Erythroblast (primary cell): ENCODE results near the gene ERMAP.

Experiments
- DNase-seq, 2 experiments: peaks; one replicate each; lab custom pipeline; 2025; lab: John Stamatoyannopoulos, UW
- GATA1 ChIP-seq: IDR thresholded peaks from 2 replicates; pipeline ENCODE4 v1.6.1; 2011; ENCODE audit warnings: low read depth, mild to moderate bottlenecking, control low read depth, low read length, moderate library complexity
- POLR2A ChIP-seq: IDR thresholded peaks from 2 replicates; pipeline ENCODE4 v1.6.1; 2011; ENCODE audit warnings: mild to moderate bottlenecking, low read length

The ERMAP gene

GRCh38 chr1:42816585-42817439, at the start of gene ERMAP, which contains the start of gene SVBP:
TSS of gene ERMAP (plus strand) at chr1:42817122. CDS start at chr1:42830449, 13,327 bp downstream.
TSS of gene SVBP (minus strand) at chr1:42817397. CDS start at chr1:42816544, 853 bp downstream.
- DNase-seq = peak; percentile 91 to 97
- no peak for TF ChIP-seq GATA1
- peak; percentile 56 for TF ChIP-seq POLR2A

- peak in 1 of 2 experiments; percentile 73 for DNase-seq
- TF ChIP-seq POLR2A (no peak), GATA1 (no peak)
Observed at GRCh38 chr1:42767510-42768000, 49.4 kb upstream of the ERMAP start.

GRCh38 chr1:42768172-42768571, 48.8 kb upstream of the ERMAP start:
- TF ChIP-seq GATA1 = no peak
- TF ChIP-seq POLR2A = no peak
- peak; percentile 42 to 70 for DNase-seq

DNA sequence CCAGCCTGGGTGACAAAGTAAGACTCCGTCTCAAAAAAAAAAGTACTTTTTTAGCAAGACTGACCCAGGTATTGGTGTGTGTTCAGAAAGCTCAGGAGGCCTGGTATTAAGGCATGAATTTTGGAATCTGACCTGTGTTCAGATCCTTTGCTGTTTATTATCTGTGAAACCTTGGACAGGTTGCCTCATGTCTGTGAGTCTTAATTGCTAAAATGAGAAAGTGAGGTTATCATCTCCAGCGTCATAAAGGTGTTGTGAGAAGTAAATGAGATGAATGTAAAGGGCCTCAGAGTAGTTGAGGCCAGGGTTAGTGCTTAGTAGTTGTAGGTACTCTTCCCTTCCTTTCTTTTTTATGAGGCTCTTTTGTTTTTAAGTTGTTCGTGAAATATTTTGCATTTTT, 47.1 kb upstream of the ERMAP start:
- TF ChIP-seq GATA1 (no peak), POLR2A (no peak)
- DNase-seq = no peak

GRCh38 chr1:42773420-42773819, 43.5 kb upstream of the ERMAP start:
- no peak for DNase-seq
- TF ChIP-seq GATA1 (no peak), POLR2A (no peak)

GRCh38 chr1:42774928-42775526, 41.9 kb upstream of the ERMAP start:
- DNase-seq = no peak
- TF ChIP-seq POLR2A = no peak
- no peak for TF ChIP-seq GATA1

DNA sequence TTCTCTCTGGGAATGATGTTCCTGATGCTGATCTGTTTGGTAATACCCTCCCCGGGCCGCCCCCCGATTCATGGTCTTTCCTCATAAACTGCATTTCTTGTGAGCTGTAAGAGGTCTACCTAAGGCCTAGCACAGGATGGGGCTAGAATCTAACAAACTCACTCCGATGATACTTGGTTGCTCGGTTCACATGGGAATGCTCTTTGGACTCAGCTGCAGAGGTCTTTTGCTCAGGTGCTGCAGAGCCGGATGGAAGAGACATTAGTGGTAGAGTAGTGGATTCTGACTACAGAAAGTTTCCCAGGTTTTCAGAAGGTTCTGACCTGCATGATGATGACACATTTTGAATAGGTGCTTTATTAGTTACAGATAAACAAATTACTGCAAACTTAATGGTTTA, 40.4 kb upstream of the ERMAP start:
- no peak for DNase-seq
- TF ChIP-seq POLR2A (no peak), GATA1 (no peak)

DNA sequence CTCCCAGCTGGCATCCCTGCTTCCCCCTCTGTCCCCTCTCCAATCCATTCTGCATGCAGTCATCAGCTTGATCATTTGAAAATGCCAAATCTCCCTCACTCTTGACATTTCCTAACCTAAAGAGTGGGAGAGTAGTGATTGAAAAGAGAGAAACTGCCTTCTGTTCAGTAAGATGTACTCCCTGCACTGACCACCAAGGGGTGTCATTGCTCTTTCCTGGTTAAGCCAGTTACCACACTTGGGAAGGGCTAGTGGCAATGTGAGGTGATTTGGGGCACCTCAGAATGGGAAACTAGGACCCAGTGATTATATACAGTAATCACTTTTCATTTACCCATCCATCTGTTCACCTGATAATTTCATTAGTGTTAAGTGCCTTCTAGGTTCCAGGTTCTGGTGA, 39.1 kb upstream of the ERMAP start:
- peak; percentile 68 to 84 for DNase-seq
- TF ChIP-seq GATA1 = no peak
- TF ChIP-seq POLR2A = no peak

GRCh38 chr1:42779725-42780124, 37.2 kb upstream of the ERMAP start:
- TF ChIP-seq POLR2A (no peak), GATA1 (no peak)
- DNase-seq = no peak

GRCh38 chr1:42780176-42780575, 36.7 kb upstream of the ERMAP start:
- TF ChIP-seq GATA1 = no peak
- TF ChIP-seq POLR2A = no peak
- no peak for DNase-seq

DNA sequence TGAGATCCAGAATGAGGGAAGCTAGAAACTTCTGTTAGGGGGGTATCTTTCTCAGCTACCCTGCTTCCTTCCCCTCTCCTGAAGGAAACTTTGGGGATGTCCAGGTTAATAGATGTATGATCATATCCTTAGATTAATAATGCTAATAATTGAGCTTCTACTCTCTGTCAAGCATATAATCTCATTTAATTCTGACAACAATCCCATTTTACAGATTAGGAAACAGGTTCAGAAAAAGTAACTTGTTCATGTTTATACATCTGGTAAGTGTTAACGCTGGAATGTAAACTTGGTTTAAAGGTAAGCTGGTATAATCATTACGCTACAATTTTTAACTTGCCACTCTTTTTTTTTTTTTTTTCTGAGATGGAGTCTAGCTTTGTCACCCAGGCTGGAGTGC, 33.8 kb upstream of the ERMAP start:
- DNase-seq = no peak
- TF ChIP-seq POLR2A = no peak

GRCh38 chr1:42784547-42784945, 32.4 kb upstream of the ERMAP start:
- TF ChIP-seq GATA1 (no peak), POLR2A (no peak)
- DNase-seq = no peak

DNA sequence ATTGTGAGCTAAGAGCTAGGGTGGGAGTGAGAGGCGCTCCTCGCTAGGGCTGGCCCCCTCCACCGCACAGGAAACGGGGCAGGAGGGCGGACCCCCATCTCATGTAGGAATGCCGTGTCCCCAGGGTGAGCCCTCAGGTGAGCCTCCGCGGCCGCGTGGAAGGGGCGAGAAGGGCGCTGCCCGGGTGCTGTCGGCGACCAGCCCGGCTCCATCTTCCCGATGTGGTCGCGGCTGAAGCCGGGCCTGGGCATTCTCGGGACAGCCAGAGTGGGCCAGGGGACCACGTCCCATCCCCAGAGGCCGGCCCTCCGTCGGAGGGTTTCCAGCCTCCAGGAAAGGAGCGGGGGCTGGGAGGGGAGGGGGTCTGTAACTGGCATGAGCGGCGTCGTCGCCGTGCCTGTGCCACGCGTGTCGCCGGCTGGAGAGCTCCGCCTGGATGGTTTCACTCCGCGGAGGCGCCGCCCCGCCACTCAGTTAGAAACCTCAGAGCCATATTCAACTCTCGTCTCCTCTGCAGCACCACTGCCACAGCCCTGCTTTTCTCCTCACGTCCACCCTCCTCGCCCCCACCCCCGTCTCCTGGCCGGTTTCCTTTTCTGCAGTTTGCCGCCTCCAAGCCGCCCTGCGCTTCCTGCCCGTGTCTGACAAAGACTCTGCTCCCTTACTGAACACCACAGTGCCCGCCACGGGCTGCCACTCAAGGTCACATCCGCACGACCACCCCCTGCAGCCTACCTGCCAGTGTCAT, 31.8 kb upstream of the ERMAP start, which contains the start of gene TMEM269:
TSS of gene TMEM269 (plus strand) at position 46 of the 748 bp plus-strand sequence. CDS start 4,903 bp downstream, outside the sequence.
- TF ChIP-seq GATA1 (no peak), POLR2A (no peak)
- DNase-seq = peak in 1 of 2 experiments; percentile 20
